Eye (tissue), 1 donor: ENCODE measurements around the gene KANSL1.

Source experiments
- DNase-seq: peaks from one replicate; pipeline ENCODE4 v3.0.0-alpha.2; 2015

KANSL1 gene

DNA sequence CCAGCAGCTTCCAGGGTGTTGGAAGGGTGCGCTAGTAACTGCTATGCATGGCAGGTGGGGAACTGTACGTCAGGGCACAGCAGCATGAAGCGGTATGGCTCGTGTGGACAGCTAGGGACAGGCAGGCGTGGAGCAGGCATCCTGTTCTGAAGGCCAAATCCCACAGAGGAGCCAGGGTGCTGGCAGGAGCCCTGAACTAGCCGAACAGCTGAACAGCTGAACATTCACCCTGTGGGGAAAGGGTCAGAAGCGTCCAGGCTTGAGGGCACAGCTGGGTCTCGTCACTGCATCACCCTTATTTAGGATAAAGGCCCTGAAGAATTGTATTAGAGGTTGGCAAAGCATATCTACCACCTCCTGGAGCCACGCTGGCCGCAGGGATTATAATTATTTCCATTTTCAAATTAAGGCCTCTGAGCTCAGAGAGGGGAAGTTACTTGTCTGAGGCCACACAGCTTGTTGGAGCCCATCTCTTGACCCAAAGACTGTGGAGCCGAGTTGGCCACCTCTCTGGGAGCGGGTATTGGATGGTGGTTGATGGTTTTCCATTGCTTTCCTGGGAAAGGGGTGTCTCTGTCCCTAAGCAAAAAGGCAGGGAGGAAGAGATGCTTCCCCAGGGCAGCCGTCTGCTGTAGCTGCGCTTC, 197.5 kb downstream of the KANSL1 start:
- DNase-seq: no peak

DNA sequence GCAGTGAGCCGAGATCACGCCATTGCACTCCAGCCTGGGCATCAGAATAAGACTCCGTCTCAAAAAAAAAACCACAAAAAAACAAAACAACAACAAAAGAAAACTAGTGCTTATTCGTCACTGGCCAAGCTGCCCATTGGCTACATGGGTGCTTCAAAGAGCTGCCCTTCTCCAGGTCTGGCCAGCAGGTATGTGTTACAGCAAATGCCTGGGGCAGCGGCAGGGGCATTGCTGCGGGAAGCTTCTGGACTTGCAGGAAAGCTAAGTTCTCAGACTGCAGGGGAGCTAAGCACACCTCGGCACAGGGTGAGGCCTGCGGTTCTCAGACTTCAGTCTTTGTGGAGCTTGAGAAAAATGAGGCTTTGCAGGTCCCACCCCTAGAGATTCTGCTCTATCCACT, 198.2 kb downstream of the KANSL1 start:
- no peak for DNase-seq

DNA sequence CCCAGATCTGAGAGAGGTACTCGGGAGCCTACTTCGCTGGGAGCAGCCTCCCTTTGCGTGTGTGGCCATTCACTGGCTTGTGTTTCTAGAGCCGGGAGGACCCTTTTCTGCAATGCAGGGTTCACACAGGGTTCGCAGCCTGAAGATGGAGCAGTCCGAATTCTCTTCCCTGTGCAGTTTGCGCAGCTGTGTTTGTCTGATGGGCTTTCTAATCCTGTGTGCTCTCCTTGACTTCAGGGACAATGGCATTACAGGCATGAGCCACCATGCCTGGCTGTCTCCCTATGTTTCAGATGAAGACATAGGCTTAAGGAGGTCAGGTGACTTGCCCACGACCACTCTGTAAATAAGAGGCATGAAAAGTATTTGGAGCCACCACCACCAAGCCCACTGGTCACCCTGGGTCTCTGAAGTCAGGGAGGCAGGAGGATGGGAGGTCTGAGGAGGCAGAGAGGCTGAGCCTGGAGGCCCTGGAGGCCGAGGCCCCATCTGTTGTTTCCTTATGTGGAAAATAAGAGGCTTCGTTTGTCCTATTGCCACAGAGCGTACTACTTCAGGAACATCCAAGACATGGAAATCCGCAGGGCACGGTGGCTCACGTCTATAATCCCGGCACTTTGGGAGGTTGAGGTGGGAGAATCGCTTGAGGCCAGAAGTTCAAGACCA, 199.1 kb downstream of the KANSL1 start:
- DNase-seq: peak; percentile 35

DNA sequence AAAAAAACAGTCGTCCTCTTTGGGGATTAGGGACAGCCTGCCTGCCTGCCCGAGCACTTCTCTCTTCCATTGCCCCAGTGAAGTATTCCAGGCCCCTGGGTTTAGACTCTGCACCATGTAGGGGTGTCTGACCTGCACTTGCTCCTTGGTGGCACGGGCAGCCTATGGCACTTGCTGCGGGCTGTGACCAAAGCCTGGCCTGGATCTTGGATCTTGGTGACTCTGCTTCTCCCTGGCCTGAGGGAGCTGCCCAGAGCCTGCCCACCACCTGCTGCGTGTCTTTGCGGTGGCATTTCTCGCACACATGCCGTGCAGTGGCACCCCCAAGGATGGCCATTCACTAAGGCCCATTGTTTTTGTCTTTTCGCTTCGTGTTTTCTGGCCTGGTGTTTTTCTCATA, 200.3 kb downstream of the KANSL1 start:
- peak; percentile 42 for DNase-seq

DNA sequence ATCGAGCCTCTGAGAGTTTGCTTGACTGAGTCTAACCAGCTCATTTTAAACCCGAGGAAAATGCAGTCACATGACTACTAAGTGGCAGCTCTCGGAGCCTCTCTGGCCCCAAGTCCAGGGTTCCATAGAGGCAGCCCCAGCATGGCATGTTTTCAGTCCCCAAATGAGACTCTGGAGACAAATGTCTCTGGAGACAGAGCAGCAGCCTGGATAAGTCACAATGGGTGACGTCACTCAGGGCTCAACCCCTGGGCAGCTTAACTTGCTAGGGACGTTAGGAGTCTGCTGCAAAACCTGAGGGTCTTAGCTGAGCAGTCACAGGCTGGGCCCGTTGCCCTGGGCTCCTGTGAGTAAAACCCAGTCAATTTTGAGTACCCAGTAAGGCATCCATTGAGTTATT, 201.1 kb downstream of the KANSL1 start:
- no peak for DNase-seq

DNA sequence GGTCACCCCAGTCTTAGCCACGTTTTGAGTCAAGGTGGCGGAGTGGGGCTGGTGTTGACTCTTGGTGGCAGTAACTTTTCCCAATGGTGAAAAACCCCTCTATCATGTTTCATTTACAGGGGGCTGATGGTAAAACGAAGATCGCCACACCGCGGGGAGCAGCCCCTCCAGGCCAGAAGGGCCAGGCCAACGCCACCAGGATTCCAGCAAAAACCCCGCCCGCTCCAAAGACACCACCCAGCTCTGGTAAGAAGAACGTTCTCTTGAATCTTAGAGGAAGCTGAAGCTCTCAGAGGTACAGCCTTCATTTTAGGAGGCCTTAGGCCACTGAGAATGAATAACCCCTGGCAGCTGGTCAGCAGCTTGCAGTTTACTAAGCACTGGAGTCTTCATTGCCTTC, 201.9 kb downstream of the KANSL1 start:
- DNase-seq: no peak

DNA sequence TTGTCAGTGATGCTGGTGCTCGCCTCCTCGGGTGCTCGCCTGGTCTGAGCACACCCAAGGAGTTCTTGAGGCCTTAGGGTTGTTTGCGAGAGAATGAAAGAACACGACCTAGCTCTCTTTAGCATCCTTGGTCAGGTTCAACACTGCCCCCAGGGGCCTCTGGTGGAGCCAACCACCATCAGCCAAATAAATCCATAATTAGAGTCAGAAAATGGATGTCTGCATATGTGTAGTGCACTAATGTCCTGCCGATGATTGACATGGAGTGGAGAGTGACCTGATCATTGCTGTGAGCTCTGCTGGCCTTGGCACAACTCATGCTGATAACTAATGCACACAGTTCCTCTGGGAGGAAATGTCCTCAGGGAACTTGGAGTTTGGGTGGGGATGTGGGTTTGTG, 202.3 kb downstream of the KANSL1 start:
- no peak for DNase-seq

DNA sequence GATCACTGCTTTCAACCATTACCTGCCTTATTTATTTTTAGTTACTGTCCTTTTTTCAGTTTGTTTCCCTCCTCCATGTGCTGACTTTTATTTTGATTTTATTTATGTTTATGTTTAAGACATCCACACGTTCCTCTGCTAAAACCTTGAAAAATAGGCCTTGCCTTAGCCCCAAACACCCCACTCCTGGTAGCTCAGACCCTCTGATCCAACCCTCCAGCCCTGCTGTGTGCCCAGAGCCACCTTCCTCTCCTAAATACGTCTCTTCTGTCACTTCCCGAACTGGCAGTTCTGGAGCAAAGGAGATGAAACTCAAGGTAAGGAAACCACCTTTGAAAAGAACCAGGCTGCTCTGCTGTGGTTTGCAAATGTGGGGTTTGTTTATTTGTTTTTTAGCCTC, 203.5 kb downstream of the KANSL1 start:
- no peak for DNase-seq

DNA sequence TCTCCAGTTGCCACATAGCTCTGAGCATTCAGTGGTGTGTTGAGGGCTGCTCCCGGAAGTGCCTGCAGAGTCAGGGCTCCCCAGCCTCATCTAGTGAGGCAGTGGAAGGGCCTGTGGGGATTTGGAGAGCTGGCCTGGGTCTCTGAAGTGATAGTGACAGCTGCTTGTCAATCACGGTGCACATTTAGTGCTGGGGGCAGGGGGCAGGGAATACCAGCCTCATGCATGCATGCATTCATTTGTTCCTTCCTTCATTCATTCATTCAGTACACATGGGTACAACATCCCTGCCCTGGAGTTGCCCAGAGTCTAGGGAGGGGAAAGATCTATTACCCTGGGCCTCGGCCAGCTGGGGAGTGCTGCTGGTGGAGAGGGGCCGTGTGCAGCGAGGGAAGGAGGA, 205.5 kb downstream of the KANSL1 start:
- no peak for DNase-seq

DNA sequence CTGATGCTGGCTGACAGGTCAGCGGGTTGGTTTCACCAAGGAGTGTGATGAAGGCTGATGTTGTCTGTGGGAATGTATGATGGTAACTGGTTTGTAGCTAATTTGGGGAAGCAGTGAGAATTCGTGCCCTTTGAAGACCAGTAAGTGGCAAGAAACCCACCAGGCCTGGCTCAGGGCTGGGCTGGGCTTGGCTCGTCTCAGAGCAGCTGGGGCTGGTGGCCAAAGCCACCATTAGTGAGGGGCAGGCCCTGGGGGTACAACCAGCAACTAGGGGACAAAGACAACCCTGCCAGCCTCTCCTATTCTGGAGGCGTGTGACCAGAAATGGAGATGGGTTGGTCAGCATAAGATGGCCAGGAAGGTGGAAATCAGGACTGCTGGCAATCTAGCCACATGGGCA, 207.2 kb downstream of the KANSL1 start:
- no peak for DNase-seq

DNA sequence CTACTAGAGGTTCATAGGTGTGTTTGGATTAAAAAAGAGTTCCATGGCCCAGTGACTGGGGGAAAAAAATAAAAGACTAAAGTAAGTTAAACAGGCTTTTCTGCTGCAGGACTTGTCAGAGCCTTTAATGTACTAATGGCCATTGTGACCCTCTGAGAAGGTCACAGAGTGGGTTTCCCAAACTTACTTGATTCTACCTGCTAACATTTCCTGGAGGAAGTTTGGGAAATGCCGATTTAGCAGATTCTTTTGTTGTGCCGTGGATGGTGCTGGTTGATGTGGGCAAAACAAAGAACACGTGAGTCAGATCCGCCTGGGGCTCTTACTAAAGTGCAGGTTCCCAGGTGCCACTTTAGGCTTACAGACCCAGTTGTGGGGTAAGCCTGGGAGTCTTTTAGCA, 207.8 kb downstream of the KANSL1 start:
- no peak for DNase-seq

DNA sequence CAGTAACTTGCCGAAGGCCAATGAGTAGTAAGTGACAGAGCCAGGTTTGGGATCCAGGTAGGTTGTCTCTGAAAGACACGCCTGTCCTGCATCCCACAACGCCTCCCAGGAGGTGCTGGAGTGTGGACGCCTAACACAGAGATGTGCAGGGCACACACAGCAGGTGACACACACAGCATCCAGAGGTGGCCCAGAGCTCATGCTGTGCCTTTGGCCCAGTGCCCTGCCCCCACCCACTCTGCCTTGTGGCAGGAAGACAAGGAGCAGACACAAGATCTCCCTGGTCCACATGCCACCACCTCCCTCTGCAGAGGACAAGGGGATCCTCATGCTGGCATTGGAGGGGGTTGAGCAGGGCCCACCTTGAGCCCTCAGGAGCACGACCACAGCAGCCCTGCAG, 208.9 kb downstream of the KANSL1 start:
- no peak for DNase-seq

DNA sequence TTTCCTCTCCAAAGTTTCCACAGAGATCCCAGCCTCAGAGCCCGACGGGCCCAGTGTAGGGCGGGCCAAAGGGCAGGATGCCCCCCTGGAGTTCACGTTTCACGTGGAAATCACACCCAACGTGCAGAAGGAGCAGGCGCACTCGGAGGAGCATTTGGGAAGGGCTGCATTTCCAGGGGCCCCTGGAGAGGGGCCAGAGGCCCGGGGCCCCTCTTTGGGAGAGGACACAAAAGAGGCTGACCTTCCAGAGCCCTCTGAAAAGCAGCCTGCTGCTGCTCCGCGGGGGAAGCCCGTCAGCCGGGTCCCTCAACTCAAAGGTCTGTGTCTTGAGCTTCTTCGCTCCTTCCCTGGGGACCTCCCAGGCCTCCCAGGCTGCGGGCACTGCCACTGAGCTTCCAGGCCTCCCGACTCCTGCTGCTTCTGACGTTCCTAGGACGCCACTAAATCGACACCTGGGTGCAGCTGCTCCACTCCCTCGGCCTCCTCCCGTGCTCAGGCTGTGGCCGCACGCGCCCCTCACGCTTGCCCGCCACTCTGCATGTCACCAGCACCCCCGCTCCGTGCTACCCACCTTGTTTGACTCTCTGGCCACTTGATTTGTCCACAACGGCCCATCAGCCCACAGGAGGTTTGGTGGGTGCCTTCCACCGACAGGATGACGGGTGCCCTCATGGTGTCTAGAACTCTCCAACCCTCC, 209.5 kb downstream of the KANSL1 start:
- DNase-seq: no peak

DNA sequence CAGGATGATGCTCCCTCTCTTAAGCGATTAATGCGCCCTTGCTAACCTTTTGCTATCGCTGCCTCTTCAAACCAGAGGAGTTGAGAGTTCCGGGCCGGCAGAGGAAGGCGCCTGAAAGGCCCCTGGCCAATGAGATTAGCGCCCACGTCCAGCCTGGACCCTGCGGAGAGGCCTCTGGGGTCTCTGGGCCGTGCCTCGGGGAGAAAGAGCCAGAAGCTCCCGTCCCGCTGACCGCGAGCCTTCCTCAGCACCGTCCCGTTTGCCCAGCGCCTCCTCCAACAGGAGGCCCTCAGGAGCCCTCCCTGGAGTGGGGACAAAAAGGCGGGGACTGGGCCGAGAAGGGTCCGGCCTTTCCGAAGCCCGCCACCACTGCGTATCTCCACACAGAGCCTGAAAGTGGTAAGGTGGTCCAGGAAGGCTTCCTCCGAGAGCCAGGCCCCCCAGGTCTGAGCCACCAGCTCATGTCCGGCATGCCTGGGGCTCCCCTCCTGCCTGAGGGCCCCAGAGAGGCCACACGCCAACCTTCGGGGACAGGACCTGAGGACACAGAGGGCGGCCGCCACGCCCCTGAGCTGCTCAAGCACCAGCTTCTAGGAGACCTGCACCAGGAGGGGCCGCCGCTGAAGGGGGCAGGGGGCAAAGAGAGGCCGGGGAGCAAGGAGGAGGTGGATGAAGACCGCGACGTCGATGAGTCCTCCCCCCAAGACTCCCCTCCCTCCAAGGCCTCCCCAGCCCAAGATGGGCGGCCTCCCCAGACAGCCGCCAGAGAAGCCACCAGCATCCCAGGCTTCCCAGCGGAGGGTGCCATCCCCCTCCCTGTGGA, 210.2 kb downstream of the KANSL1 start:
- DNase-seq: no peak

DNA sequence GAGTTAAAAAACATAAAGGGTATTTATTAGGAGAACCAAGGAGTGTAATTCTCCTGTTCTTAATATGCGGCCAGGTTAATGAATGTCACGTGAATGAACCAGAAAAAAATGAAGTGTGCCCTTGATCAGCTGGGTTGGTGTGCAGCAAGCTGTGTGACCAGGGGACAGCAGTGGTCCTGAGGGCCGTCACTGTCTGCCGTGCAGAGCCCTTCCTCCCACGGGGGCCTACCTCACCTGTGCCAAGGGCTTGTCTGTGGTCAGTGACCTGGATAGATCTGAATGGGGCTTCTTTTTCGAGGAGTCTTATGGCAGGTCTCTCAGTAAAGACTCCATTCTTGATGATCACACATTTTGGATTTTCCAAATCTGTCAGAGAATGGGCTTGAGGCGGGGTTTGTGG, 211.9 kb downstream of the KANSL1 start:
- no peak for DNase-seq

DNA sequence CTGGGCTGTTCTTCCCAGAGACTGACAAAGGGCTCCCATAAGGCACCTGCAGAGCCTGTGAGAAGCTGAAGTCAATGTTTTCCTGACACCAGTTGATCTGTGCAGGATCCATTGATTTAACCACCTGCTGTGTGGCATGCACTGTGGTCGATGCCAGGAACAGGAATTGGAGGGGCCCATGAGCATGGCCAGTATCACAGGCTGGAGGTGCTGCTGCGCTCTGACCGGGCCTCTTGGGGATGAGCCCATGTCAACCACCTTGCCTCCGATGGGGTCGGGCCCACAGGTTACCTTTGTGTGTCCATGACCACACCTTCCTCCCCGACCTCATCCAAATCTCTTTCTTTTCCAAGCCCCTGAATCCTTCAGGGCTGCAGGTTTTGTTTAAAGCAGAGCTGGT, 212.4 kb downstream of the KANSL1 start:
- DNase-seq: no peak
